SK-N-SH (cell line): Measurements from ENCODE around the gene TTC17.

Experiments used
- GATA2 ChIP-seq: sonication (generic); formaldehyde crosslinking; IDR thresholded peaks from 2 replicates; pipeline ENCODE4 v1.5.0; 2020; ENCODE audit warnings: mild to moderate bottlenecking, missing genetic modification reagents
- TAF1 ChIP-seq: IDR thresholded peaks from 2 replicates; pipeline ENCODE4 v1.6.1; 2012; ENCODE audit warnings: low read depth, mild to moderate bottlenecking, low read length, moderate library complexity, borderline replicate concordance
- TEAD4 ChIP-seq: IDR thresholded peaks from 2 replicates; pipeline ENCODE4 v1.4.0; 2012; ENCODE audit warnings: mild to moderate bottlenecking, borderline replicate concordance; ENCODE audit not compliant: insufficient read depth
- TF ChIP-seq, protein P1 (sequence below): fragments of 200-600 bp; sonication (generic); IDR thresholded peaks from 2 replicates; pipeline ENCODE4 v1.6.1; 2017; ENCODE audit warnings: antibody characterized with exemption, mild to moderate bottlenecking, moderate library complexity

DNA sequence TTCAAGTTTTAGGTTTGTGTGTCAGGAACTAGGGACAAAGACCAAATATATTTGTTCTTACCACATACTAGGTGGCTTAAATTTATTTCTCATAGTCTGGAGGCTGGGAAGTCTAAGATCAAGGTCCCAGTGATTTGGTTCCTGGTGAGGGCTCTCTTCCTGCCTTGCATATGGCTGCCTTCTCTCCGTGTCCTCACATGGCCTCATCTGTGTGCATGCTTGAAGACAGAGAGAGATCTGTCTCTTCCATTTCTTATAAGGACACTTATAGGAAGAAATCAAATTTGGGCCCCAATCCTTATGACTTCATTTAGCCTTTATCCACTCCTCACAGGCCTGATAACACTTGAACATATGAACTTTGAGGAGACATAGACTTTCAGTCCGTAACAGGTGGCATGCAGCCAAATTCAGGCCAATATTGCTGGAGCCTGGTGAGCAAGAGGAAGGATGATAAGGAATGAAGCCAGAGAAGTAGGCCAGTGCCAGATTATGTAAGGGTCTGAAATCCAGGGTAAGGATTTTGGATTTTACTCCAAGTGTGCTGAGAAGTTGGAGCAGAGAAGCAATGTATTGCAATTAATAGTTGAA is 35.1 kb downstream of the TTC17 start:
- TF ChIP-seq, protein P1, sequence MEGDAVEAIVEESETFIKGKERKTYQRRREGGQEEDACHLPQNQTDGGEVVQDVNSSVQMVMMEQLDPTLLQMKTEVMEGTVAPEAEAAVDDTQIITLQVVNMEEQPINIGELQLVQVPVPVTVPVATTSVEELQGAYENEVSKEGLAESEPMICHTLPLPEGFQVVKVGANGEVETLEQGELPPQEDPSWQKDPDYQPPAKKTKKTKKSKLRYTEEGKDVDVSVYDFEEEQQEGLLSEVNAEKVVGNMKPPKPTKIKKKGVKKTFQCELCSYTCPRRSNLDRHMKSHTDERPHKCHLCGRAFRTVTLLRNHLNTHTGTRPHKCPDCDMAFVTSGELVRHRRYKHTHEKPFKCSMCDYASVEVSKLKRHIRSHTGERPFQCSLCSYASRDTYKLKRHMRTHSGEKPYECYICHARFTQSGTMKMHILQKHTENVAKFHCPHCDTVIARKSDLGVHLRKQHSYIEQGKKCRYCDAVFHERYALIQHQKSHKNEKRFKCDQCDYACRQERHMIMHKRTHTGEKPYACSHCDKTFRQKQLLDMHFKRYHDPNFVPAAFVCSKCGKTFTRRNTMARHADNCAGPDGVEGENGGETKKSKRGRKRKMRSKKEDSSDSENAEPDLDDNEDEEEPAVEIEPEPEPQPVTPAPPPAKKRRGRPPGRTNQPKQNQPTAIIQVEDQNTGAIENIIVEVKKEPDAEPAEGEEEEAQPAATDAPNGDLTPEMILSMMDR, result no peak
- no peak for TF ChIP-seq TAF1
- no peak for TF ChIP-seq TEAD4
- TF ChIP-seq GATA2 (CRISPR knock-in tag), result no peak
